ENCODE measurements around the gene CHD9.

GRCh38 chr16:53232826-53233529 lies 178.2 kb downstream of the CHD9 start:
- TF ChIP-seq FOXP2 (optimal IDR thresholded peaks at IDR 0.05; ENCODE audit: borderline replicate concordance, extremely low read depth, extremely low read length, insufficient read depth) (no peak), TAF1 (IDR thresholded peaks at IDR 0.05; ENCODE audit: borderline replicate concordance, insufficient read depth, low read length) (no peak)

Measured in PFSK-1 (cell line).